Dedifferentiated amniotic fluid mesenchymal stem cell (primary cell): Measurements from ENCODE around the gene TBCEL.

Source experiments
- DNase-seq: peaks from one replicate; pipeline ENCODE4 v3.0.0-alpha.2; 2016; ENCODE audit errors: extremely low spot score

TBCEL gene

DNA sequence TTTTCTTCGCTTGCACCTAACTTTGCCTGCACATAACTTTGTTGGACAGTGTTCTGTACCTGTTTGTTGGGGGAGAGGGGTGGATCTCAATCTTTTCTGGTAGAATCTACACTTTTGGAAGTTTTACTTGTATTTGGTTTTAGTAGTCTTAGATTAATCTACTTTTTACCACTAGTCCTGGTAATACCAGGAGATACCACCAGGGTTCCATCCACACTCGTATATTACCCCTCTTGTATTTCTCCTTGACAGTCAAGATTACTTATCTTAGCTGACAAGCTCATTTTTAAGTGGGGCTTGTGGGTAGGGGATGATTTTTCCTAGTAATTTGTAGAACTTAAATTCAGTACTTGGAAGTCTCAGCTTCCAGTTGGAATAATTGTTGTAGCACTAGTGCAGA is 39.8 kb downstream of the TBCEL start:
- no peak for DNase-seq

DNA sequence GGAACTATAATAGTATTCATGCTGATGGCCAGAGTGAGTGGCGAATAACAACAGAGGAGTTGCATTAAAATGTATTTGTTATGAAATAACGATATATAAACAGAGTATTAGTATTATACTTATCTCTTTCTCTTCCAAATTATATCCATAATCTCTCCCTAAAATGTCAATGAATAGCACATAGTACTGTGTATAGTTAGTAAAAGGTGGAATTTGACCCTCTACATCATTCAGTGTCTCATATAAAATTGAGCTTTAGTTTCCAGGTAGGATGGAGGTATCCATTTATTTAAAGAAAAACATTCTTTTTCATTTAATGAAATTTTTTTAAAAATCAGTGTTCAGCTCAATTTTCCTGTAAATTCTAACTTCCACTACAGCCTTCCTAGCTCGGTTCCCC is 42.7 kb downstream of the TBCEL start:
- DNase-seq, result no peak

- DNase-seq, result no peak
Measured at GRCh38 chr11:121067026-121067425, 43.1 kb downstream of the TBCEL start.

DNA sequence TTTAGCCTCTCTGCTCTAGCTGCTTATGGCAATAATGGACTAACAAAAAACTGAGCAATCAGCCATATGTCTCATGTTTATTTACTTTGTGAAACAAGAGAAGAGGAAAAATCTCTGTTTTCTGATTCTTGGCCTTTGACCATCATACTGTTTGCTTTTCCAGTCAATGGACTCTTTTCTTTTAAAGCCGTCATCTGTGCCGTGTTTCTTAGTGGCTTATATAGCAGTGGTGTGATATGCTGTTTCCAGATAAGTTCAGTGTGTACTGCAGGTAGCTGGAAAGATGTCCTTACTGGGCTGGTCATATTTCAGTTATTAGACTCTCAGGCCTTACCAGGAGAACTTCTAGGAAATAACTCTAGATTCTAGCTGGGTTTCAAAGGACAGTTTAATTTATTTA is 43.6 kb downstream of the TBCEL start:
- DNase-seq, result peak; percentile 22

DNA sequence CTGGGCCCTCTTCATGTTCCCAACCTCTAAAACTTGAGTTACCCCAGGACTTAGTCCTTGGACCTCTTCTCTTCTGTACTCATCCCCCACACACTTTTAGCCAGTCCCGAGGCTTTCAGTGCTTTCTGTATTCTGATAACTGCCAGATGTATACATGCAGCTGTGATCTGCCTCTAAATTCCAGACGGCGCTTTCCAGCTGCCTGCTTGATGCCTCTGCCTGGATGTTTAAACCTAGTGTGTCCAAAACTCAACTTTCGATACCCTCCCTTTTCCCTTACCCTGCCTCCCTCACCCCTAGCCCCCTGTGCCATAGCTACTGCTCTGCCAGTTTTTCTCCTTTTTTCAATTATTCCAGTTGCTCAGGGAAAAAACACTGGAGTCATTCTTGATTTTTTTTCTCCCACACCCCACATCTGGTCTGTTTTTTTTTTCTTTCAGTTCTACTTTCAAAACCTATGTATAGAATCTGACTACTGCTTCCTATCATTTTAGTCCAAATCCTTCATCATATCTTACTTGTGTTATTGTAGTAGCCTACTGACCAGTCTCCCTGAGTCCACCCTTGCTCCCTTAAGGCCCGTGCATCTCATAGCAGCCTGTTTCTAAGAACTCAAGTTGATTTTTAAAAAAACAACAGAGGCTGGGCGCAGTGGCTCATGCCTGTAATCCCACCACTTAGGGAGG is 44.2 kb downstream of the TBCEL start:
- no peak for DNase-seq

DNA sequence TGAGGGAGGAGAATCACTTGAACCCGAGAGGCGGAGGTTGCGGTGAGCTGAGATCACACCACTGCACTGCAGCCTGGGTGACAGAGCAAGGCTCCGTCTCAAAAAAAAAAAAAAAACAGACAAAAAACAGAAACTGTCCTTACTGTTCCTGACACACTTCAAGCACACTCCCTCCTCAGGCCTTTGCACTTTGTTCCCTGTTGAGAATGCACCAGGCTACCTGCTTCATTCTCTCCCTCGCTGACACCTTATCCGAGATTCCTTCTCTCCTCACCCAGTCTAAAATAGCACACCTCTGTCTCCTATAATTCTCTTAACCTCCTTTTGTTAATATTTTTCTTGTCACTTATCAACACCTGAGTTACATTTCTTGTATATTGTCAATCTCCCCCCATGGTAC is 44.9 kb downstream of the TBCEL start:
- DNase-seq, result no peak

DNA sequence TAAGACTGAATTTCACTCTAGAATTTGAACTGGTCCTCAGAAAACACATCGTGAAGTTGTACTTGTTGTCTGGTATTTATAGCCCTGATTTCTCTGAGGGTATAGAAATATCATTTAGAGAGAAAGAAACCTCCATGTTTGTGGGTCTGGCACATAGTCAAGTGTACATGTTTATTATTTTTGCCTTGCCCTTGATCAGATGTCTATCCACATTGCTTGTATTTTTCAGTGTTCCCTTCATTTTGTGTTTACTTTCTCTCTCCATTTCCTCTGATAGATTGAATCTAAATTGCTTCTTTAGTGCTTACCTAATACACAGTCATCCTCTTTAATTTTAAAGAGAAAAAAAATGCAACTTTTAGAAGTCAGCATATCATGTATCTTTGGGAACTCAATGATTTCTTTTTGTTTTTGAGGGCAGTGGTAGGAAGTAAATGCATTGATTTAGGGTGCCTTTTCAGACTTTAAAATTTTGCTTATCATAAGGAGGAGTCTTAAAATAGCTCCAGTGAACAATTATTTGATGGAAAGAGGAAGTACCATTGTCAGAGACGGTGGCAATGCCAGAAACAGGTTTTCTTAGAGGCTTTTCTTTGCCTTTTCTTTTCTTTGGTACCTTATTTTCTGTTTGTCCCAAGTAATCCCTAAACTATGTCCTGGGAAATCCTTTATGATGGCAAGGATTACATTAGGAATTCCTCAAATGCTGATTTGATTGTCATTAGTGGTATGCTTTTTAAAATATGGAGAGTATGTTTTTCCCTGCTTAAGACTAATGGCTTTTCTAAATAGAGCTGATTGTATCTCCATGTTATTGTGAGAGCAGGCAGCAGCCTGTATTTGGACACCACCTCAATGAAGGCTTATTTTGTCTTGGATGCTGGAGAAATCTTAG is 47.3 kb downstream of the TBCEL start:
- DNase-seq, result no peak

DNA sequence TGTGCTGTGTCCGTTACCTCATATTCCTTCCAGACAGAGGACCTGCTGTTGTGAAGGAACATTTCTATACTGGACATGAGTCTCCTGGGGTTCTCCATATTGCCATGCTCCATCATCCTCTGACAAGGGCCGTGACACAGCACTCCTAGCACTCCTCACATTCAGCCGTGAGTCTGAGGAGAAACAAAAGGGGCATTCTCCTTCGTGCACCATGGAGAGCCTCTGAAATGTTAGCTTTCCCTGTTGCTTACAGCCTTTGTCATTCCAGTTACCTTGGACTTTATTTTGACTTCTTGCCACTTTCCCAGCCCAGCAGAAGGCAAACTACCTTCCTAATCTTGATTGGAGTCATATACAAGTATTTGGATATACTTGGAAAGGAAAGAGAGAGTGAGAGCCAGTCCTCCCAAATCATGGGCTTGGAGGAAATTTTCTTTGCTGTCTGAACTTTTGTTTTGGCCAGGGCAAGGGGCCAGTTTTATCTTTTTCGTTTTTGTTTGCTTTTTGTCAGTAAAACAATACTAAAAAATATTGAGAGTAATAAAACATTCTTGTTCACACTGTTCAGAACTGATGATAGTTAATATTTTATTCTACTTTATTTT is 48.0 kb downstream of the TBCEL start:
- no peak for DNase-seq

- no peak for DNase-seq
Measured at GRCh38 chr11:121081321-121081720, 57.4 kb downstream of the TBCEL start.

GRCh38 chr11:121082219-121082618 is 58.3 kb downstream of the TBCEL start:
- DNase-seq, result no peak

DNA sequence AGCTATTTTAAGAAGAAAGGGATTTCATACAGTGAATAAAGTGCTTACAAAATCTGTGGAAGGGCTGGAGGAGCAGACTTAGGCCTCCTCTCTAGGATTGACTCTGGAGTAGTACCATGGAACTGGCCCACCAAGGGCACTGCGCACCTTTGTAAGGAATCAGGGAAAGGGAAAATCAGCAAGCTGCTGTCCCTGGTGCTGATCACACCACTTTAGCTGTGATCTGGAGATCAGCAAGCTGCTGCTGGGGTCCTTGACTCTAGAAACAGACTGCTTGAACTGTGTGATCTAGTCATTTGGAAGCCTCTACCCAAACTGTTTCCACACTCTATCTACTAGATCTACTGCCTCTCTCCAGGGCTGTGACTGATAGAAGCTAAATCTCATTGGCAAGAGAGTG is 58.8 kb downstream of the TBCEL start:
- DNase-seq, result no peak

GRCh38 chr11:121086866-121087265 is 63.0 kb downstream of the TBCEL start:
- peak; percentile 55 for DNase-seq

- no peak for DNase-seq
Measured at GRCh38 chr11:121089566-121089965, 65.7 kb downstream of the TBCEL start.

GRCh38 chr11:121090145-121090721 is 66.3 kb downstream of the TBCEL start:
- DNase-seq, result no peak

- no peak for DNase-seq
Measured at GRCh38 chr11:121091492-121092152, 67.7 kb downstream of the TBCEL start.

- DNase-seq, result no peak
Measured at GRCh38 chr11:121095561-121095960, 71.7 kb downstream of the TBCEL start.

DNA sequence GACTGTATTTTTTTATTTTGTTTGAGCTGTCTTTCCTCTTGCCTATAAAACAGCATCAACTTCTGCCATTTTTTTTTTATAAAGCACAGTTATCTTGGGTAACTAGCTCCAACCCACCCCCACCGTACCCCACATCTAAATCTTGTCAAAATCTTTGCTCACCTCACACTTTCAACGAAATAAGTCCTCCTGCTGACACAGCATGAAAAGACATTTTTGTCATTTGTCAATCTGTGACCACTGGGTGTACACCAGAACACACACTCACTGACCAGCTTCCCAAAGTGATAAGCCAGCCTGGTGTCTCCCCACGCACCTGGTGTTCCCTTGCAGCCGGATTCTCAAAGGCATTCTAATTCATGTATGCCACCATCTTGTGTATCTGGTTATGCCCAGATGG is 75.5 kb downstream of the TBCEL start:
- DNase-seq, result no peak

- peak; percentile 40 for DNase-seq
Measured at GRCh38 chr11:121099885-121100284, 76.0 kb downstream of the TBCEL start.

DNA sequence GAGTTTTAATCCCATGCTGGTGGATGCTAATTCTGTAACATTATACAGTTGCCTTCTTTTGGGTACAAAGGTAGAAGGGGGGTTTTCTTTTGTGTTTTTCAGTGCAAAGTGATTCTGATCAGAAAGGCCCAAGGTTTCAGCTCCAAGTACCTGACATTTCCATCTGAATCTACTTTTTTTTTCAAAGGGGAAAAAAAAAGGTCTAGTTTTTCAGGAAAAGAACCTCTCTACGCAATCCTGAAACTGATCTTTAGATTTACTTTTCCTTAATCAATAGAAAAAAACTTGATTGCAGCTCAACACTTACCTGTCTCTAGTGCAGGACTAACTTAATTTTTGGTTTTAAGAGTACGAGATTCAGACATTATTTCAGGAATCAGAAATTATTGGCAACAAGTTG is 77.0 kb downstream of the TBCEL start, which contains the start of gene TECTA:
TECTA (plus strand) TSS at position 301 of the 400 bp plus-strand sequence. CDS start 1,423 bp downstream, outside the sequence.
- DNase-seq, result no peak

GRCh38 chr11:121104312-121104762 is 80.4 kb downstream of the TBCEL start:
- no peak for DNase-seq

- no peak for DNase-seq
Measured at GRCh38 chr11:121105063-121105480, 81.2 kb downstream of the TBCEL start.
